Psoas muscle (tissue), 8 donors: ENCODE results near the gene SMAD2. TPM values are rescaled to one million over a fixed set of nuclear protein-coding genes. Genes with fewer than 3 reads are reported as not detected.

Experiments used
- ATAC-seq, 4 donors: fragments of 200-7000 bp; cut with Tn5 transposase; one replicate each; pipeline ENCODE4 v1.9.1; 2020; ENCODE audit warnings: moderate library complexity in 3 of 4, mild to moderate bottlenecking in 2 of 4
- DNase-seq, 2 donors: peaks; one replicate each; pipeline ENCODE4 v3.0.0-alpha.2; 2020
- H3K27ac ChIP-seq: fragments of 200-600 bp; one replicate; pipeline ENCODE4 v1.8.0; 2022
- H3K27me3 ChIP-seq, 3 donors: fragments of 200-600 bp in 1 of 3; one replicate each; pipeline versions ENCODE4 v1.6.1 to v1.8.0; 2013 to 2022; ENCODE audit warnings: low read length in 2 of 3, mild to moderate bottlenecking in 2 of 3, moderate library complexity in 1 of 3; ENCODE audit not compliant: insufficient read depth in 3 of 3
- H3K36me3 ChIP-seq, 2 donors: fragments of 200-600 bp in 1 of 2; one replicate each; pipeline versions ENCODE4 v1.6.1 to v1.8.0; 2013 to 2022; ENCODE audit warnings: low read depth in 1 of 2, mild to moderate bottlenecking in 1 of 2, moderate library complexity in 1 of 2; ENCODE audit not compliant: insufficient read depth in 1 of 2
- H3K4me1 ChIP-seq: fragments of 200-600 bp; one replicate; pipeline ENCODE4 v1.8.0; 2022
- H3K4me3 ChIP-seq: fragments of 200-600 bp; one replicate; pipeline ENCODE4 v1.8.0; 2022; ENCODE audit warnings: mild to moderate bottlenecking
- H3K9me3 ChIP-seq: fragments of 200-600 bp; one replicate; pipeline ENCODE4 v1.8.0; 2022
- WGBS, 3 donors: extraction: QIAGEN DNeasy Blood & Tissue Kit; methylation state at CpG; one replicate each; pipeline versions ENCODE4 v1.1.6 to v1.1.7; 2013; 5-methylcytosine and 5-hydroxymethylcytosine counted together
- intact Hi-C, 2 donors: fragments of 100-400 bp; cut with DNase I; formaldehyde crosslinking; loops; one replicate each; pipeline versions ENCODE4 v1.11.0 to v1.14.2; 2022
- polyA plus RNA-seq, 3 donors: library from polyadenylated mRNA; stranded (reverse); fragments of 200-250 nt; gene quantifications; one replicate each; pipeline ENCODE4 v1.2.3, GENCODE V29; 2013
- total RNA-seq, 4 donors: library from RNA; stranded (reverse); fragmentation: NEBNext Ultra II Directional in 2 of 4; extraction: Animal tissue kit (Norgen Biotek cat#: 25700) in 2 of 4; gene quantifications; one replicate each; pipeline versions ENCODE4 v1.2.1 to v1.2.4, GENCODE V29; 2021 to 2023
- TF ChIP-seq, protein P1 (sequence below): fragments of 200-600 bp; IDR thresholded peaks from one replicate; pipeline ENCODE4 v1.8.0; 2022; ENCODE audit warnings: antibody characterized with exemption
- donor health status: healthy with polysubstance abuse.
- donor health status: DM: no; HTN: no; CAD: no; lungs with moderate emphysema.
- donor health status: Bipolar disorder and iron deficiency.
- donor health status: healthy.
- donor health status: DM: yes; HTN: yes; CAD: no.
- donor health status: DM: no; HTN: no; CAD: no.
- donor health status: DM: no; HTN: no; CAD: no.
- donor health status: DM: yes; HTN: yes; CAD: no.

SMAD2 gene
- total and polyA plus RNA-seq, 7 donors: 28.3 to 76.4 (median 60.1) TPM

DNA sequence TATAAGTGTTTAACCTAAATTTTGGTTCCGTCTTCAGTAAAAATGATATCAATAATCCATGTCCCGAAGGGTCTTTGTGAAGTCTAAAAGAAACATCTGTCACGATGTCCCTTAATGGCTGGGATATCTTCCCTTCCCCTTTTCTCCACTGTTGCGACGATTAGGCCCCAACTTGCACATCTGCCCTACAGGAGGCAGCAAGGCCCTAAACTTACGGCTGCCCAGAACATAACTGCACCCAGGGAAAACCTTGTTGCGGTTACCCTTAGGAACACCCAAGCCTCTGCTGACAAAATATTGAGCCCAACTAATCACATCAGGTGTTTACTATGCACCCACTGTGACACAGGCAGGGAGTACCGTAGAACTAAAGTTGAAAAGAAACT lies 1.3 kb upstream of the SMAD2 start:
- peaks cover 29% of the 10 kb centered on the region for H3K4me1 ChIP-seq
- no peak for DNase-seq
- TF ChIP-seq, protein P1, sequence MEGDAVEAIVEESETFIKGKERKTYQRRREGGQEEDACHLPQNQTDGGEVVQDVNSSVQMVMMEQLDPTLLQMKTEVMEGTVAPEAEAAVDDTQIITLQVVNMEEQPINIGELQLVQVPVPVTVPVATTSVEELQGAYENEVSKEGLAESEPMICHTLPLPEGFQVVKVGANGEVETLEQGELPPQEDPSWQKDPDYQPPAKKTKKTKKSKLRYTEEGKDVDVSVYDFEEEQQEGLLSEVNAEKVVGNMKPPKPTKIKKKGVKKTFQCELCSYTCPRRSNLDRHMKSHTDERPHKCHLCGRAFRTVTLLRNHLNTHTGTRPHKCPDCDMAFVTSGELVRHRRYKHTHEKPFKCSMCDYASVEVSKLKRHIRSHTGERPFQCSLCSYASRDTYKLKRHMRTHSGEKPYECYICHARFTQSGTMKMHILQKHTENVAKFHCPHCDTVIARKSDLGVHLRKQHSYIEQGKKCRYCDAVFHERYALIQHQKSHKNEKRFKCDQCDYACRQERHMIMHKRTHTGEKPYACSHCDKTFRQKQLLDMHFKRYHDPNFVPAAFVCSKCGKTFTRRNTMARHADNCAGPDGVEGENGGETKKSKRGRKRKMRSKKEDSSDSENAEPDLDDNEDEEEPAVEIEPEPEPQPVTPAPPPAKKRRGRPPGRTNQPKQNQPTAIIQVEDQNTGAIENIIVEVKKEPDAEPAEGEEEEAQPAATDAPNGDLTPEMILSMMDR: no peak
- intact Hi-C loops: loop anchor here in 1 of 2 donors (5.0 kb wide), 1 partner anchor 91 kb away; no protein-coding TSS in a partner anchor
- 39 to 54% (median 41%) methylated on average over 8 of the region's 8 CpGs for WGBS, 3 donors
- no peaks in the 10 kb centered on the region for H3K27me3 ChIP-seq
- H3K36me3 ChIP-seq: no peaks in the 10 kb centered on the region
- no peak for ATAC-seq
- H3K4me3 ChIP-seq: peak overlapping the region; percentile 86
- no peaks in the 10 kb centered on the region for H3K9me3 ChIP-seq
- H3K27ac ChIP-seq: peak overlapping the region; percentile 98

DNA sequence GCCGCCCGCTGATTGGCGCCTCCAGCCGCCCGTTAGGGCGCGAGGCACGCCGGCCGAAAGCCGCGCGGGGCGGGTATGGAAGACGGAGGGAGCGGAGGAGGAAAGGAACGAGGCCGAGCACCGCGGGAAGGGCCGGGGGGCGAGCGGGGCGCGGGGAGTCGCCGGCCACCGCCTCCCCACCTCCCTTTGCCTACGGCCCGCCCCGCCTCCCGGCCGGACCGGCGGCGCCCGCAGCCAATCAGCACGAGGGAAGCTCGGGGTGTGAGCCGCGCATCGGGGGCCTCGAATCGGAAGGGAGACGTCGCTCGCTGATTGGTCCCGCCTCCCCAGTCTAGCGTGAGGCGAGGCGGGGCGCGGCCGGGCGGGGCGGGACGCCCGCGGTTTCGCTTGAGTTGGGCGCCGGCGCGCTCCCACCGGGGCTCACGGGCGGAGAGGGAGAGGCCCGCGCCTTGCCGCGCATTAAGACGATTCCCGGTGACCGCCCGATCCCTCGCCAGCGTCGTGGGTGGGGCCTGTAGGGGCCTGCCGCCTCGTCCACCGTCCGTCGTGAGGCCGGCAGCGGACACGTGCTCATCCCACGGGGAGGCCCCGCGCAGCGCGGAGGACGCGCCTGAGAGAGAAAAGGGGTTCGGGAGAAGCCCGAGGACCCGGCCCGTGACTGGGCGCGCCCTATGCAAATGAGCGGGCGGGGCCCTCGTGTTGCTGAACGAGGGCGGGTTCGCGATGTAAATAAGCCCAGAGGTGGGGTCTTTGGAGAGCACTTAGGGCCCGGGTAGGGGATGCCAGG lies 665 bp upstream of the SMAD2 start:
- H3K27ac ChIP-seq: peak overlapping the region; percentile 98
- H3K27me3 ChIP-seq: no peaks in the 10 kb centered on the region
- intact Hi-C loops: loop anchor here in 1 of 2 donors (5.0 kb wide), 1 partner anchor 91 kb away; no protein-coding TSS in a partner anchor
- ATAC-seq: peak; percentile 93 to 94 (median 94)
- H3K36me3 ChIP-seq: no peaks in the 10 kb centered on the region
- peaks cover 32% of the 10 kb centered on the region for H3K4me1 ChIP-seq
- H3K4me3 ChIP-seq: peak overlapping the region; percentile 86
- no peaks in the 10 kb centered on the region for H3K9me3 ChIP-seq
- TF ChIP-seq, protein P1: no peak
- DNase-seq: peak; percentile 98 to 99
- WGBS, 3 donors: 1% methylated on average over 57 to 107 of the region's 107 CpGs

DNA sequence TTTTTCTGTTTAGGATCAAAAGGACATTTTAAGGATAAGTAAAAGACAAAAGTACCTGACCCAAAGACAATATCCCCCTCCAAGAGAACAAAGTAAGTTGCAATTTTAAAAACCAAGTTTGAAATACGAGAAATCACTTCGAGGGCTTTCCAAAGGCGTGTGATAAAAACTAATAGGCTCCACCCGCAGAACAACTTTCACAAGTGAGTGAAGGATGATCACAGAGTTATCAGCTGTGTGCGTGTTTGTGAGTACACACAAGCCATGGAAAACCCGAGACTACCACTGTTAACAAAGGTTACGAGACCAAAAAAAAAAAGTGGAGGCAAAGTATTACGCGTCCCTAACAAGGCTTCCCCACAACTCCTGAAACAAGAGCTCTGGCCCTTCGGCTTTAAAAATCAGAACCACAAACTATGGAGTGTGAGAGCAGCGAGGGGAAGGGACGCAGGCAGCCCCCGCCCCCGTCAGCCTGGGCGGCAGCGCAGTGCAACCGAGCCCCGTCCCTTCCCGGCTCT lies 719 bp downstream of the SMAD2 start:
- peak overlapping the region; percentile 86 for H3K4me3 ChIP-seq
- ATAC-seq (peak in 1 of 4 donors; percentile 2), DNase-seq (no peak)
- no peaks in the 10 kb centered on the region for H3K9me3 ChIP-seq
- H3K27ac ChIP-seq: peak overlapping the region; percentile 98
- peaks cover 32% of the 10 kb centered on the region for H3K4me1 ChIP-seq
- intact Hi-C loops: loop anchor here (5.0 to 10.0 kb wide), 3 partner anchors 65 to 157 kb away; no protein-coding TSS in a partner anchor
- TF ChIP-seq, protein P1: no peak
- 0 to 1% (median 0%) methylated on average over 19 of the region's 19 CpGs for WGBS, 3 donors
- H3K36me3 ChIP-seq: no peaks in the 10 kb centered on the region
- H3K27me3 ChIP-seq: no peaks in the 10 kb centered on the region

DNA sequence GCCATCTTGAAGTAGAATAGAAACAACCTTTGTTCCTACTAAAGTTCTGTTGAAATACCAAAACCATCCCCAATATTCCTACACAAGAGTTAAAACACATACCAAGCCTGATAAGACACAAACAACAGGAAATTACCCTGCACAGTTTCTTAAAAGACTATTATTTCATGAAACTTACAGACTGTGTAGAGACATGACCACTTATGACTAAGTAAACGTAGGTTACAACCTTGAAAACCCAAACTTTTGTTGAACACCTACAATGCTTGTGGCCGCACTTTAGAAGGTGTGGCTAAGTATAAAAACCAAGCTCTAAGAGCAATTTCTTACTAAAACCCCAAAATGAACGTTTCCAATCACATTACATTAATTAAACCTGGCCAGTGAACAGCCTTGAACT lies 2.0 kb downstream of the SMAD2 start:
- WGBS, 3 donors: 49 to 54% (median 49%) methylated on average over 3 of the region's 3 CpGs
- ATAC-seq: no peak
- DNase-seq: no peak
- H3K36me3 ChIP-seq: no peaks in the 10 kb centered on the region
- TF ChIP-seq, protein P1: no peak
- H3K4me3 ChIP-seq: peak overlapping the region; percentile 86
- no peaks in the 10 kb centered on the region for H3K9me3 ChIP-seq
- H3K27me3 ChIP-seq: no peaks in the 10 kb centered on the region
- H3K27ac ChIP-seq: no peak overlapping the region
- intact Hi-C loops: loop anchor here (5.0 to 10.0 kb wide), 2 partner anchors 64 to 156 kb away; no protein-coding TSS in a partner anchor
- H3K4me1 ChIP-seq: peaks cover 32% of the 10 kb centered on the region
